ENCODE data around the gene KLRF2. TPM values are rescaled to one million over a fixed set of nuclear protein-coding genes. Genes with fewer than 3 reads are reported as not detected.

Gene KLRF2, protein sequence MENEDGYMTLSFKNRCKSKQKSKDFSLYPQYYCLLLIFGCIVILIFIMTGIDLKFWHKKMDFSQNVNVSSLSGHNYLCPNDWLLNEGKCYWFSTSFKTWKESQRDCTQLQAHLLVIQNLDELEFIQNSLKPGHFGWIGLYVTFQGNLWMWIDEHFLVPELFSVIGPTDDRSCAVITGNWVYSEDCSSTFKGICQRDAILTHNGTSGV
- not detected for total RNA-seq
- not detected for polyA plus RNA-seq (2013, experiment 1 of 2)
- polyA plus RNA-seq (2013, experiment 2 of 2) = not detected
- long read RNA-seq, experiment 1 = 0 reads
- long read RNA-seq, experiment 2, partial matches to known transcripts = 0 of 2 reads
- long read RNA-seq, experiment 2, other reads (novel, unspliced or antisense) = 2 of 2 reads
- long read RNA-seq, experiment 3 = 0 reads
- long read RNA-seq, experiment 4 = 0 reads

DNA sequence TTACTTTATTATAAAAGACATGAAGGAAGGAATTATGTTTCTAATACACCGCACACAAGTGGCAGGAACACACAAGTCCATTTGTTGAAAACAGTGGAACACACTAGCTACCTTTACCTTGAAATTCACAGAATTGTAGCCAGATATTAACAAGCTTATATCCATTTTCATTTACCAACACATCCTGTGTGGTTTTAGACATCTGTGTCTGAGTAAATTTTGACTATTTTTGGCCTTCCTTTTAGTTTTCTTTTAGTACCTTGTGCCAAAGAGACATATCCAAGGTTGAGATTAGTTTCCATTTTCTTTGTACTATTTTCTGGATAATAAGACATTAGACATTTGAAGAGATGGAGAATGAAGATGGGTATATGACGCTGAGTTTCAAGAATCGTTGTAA, at the start of gene KLRF2:
TSS of gene KLRF2 (plus strand) at position 244 of the 400 bp plus-strand sequence. CDS start at position 351, 107 bp downstream.
- TF ChIP-seq, protein P1, sequence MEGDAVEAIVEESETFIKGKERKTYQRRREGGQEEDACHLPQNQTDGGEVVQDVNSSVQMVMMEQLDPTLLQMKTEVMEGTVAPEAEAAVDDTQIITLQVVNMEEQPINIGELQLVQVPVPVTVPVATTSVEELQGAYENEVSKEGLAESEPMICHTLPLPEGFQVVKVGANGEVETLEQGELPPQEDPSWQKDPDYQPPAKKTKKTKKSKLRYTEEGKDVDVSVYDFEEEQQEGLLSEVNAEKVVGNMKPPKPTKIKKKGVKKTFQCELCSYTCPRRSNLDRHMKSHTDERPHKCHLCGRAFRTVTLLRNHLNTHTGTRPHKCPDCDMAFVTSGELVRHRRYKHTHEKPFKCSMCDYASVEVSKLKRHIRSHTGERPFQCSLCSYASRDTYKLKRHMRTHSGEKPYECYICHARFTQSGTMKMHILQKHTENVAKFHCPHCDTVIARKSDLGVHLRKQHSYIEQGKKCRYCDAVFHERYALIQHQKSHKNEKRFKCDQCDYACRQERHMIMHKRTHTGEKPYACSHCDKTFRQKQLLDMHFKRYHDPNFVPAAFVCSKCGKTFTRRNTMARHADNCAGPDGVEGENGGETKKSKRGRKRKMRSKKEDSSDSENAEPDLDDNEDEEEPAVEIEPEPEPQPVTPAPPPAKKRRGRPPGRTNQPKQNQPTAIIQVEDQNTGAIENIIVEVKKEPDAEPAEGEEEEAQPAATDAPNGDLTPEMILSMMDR (conservative IDR thresholded peaks at IDR 0.05) = no peak
- Histone ChIP-seq H3K9me3 (ENCODE audit: control insufficient read depth, low read length) (no peaks in the 10 kb centered on the region), H3K27ac (ENCODE audit: low read depth, low read length) (no peak within 1 kb of the TSS), H3K9ac (ENCODE audit: extremely low read depth, low read length, poor library complexity, severe bottlenecking) (no peak within 1 kb of the TSS), H3K4me1 (ENCODE audit: control insufficient read depth, insufficient read depth, low read length) (no peaks in the 10 kb centered on the region), H3K4me3 (ENCODE audit: low read length) (no peak within 1 kb of the TSS), H3K36me3 (ENCODE audit: control insufficient read depth, insufficient read depth, low read length) (no peaks in the 10 kb centered on the region), H3K27me3 (ENCODE audit: control insufficient read depth, insufficient read depth, low read length, poor library complexity, severe bottlenecking) (no peaks in the 10 kb centered on the region)
- WGBS, 2 experiments (ENCODE audit: insufficient coverage in 1 of 2, insufficient read length in 1 of 2) = 100% methylated on average over 1 of the region's 3 CpGs
- no peak within 1 kb of the TSS for H3K27ac Mint-ChIP-seq
- no peak within 1 kb of the TSS for H3K4me3 Mint-ChIP-seq
- DNase-seq = no peak
- H3K9me3 Mint-ChIP-seq = no peaks in the 10 kb centered on the region
- H3K4me1 Mint-ChIP-seq = no peaks in the 10 kb centered on the region
- H3K36me3 Mint-ChIP-seq (ENCODE audit: low read depth) = no peaks in the 10 kb centered on the region
- no peaks in the 10 kb centered on the region for H3K27me3 Mint-ChIP-seq (ENCODE audit: insufficient read depth)

DNA sequence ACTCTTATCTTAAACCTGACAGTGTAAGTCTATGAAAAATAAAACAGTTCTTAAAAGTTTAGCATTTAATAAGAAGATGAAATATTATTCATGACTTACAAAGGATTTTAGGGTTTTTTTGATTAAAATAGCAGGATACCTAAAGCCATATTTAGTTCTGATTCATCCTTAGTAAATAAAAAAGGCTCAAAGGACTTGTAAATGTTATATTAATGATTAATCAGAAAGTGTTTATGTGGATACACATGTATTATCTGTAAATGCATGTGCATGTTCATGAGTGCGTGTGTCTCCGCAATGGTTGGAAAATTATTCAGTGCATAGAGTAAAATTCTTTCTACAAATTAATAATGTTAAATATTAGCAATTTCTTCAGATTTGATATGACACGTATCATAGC, 49.6 kb upstream of the KLRF2 start:
- Mint-ChIP-seq H3K4me3 (no peak overlapping the region), H3K9me3 (no peaks in the 10 kb centered on the region), H3K4me1 (peaks cover 5% of the 10 kb centered on the region), H3K27ac (no peak overlapping the region), H3K27me3 (ENCODE audit: insufficient read depth) (no peaks in the 10 kb centered on the region), H3K36me3 (ENCODE audit: low read depth) (no peaks in the 10 kb centered on the region)
- Histone ChIP-seq H3K9me3 (ENCODE audit: control insufficient read depth, low read length) (no peaks in the 10 kb centered on the region), H3K4me3 (ENCODE audit: low read length) (no peak overlapping the region), H3K9ac (ENCODE audit: extremely low read depth, low read length, poor library complexity, severe bottlenecking) (no peak overlapping the region), H3K27me3 (ENCODE audit: control insufficient read depth, insufficient read depth, low read length, poor library complexity, severe bottlenecking) (no peaks in the 10 kb centered on the region), H3K4me1 (ENCODE audit: control insufficient read depth, insufficient read depth, low read length) (no peaks in the 10 kb centered on the region), H3K27ac (ENCODE audit: low read depth, low read length) (no peak overlapping the region), H3K36me3 (ENCODE audit: control insufficient read depth, insufficient read depth, low read length) (no peaks in the 10 kb centered on the region)
- WGBS, 2 experiments (ENCODE audit: insufficient coverage in 1 of 2, insufficient read length in 1 of 2) = 0% methylated on average over 1 of the region's 3 CpGs; no CpG with 5 or more reads in 1 of the 2 experiments
- DNase-seq = no peak
- TF ChIP-seq, protein P1 (conservative IDR thresholded peaks at IDR 0.05) = no peak

DNA sequence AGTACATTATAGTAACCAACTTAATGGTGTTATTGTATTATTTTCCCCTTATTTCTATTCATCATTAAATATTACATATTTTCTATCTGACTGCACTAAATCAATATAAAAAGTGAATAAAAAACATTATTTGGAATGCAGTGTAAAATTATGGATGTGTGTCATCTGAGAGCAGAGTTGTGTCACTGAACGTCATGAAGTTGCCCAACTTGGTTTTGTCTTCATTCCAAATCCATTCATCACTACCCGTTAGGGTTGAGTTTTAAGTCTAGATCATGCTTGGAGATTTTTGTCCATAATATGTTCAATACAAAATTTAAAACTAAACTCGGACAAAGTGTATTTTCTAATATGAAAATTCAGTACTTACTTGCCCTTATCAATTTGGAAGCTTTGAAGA, 37.9 kb upstream of the KLRF2 start:
- WGBS, 2 experiments (ENCODE audit: insufficient coverage in 1 of 2, insufficient read length in 1 of 2) = 50% methylated on average over 1 of the region's 3 CpGs; no CpG with 5 or more reads in 1 of the 2 experiments
- H3K27ac Mint-ChIP-seq = no peak overlapping the region
- TF ChIP-seq, protein P1 (conservative IDR thresholded peaks at IDR 0.05) = no peak
- no peak overlapping the region for H3K4me3 ChIP-seq (ENCODE audit: low read length)
- peaks cover 2% of the 10 kb centered on the region for H3K27me3 Mint-ChIP-seq (ENCODE audit: insufficient read depth)
- no peak overlapping the region for H3K27ac ChIP-seq (ENCODE audit: low read depth, low read length)
- no peaks in the 10 kb centered on the region for H3K9me3 Mint-ChIP-seq
- no peak for DNase-seq
- no peaks in the 10 kb centered on the region for H3K9me3 ChIP-seq (ENCODE audit: control insufficient read depth, low read length)
- no peaks in the 10 kb centered on the region for H3K27me3 ChIP-seq (ENCODE audit: control insufficient read depth, insufficient read depth, low read length, poor library complexity, severe bottlenecking)
- H3K4me1 Mint-ChIP-seq = no peaks in the 10 kb centered on the region
- H3K4me1 ChIP-seq (ENCODE audit: control insufficient read depth, insufficient read depth, low read length) = no peaks in the 10 kb centered on the region
- H3K36me3 ChIP-seq (ENCODE audit: control insufficient read depth, insufficient read depth, low read length) = no peaks in the 10 kb centered on the region
- H3K9ac ChIP-seq (ENCODE audit: extremely low read depth, low read length, poor library complexity, severe bottlenecking) = no peak overlapping the region
- H3K4me3 Mint-ChIP-seq = no peak overlapping the region
- H3K36me3 Mint-ChIP-seq (ENCODE audit: low read depth) = no peaks in the 10 kb centered on the region
